ENCODE measurements around the gene TOGARAM1. TPM values are rescaled to one million over a fixed set of nuclear protein-coding genes. Genes with fewer than 3 reads are reported as not detected.
"Not testable (repeated sequence)": the region's sequence is repeated elsewhere in the genome, so short reads cannot be mapped to it uniquely, and the experiment has no call there.

The TOGARAM1 gene
- total RNA-seq, 1 experiment from 2014 or later = 4.4 TPM

GRCh38 chr14:45073231-45073879 lies 111.4 kb downstream of the TOGARAM1 start:
- in situ Hi-C loops (cut with HindIII; ENCODE audit: low sequenced_read_pairs) = no loop called here
- no peak for DNase-seq (ENCODE audit: low spot score)

GRCh38 chr14:45078323-45078722 lies 116.3 kb downstream of the TOGARAM1 start:
- no peak for DNase-seq (ENCODE audit: low spot score)
- in situ Hi-C loops (cut with HindIII; ENCODE audit: low sequenced_read_pairs) = no loop called here

- in situ Hi-C loops (cut with HindIII; ENCODE audit: low sequenced_read_pairs); DNase-seq (ENCODE audit: low spot score): not testable (repeated sequence)
Observed at GRCh38 chr14:45080416-45080968, 118.5 kb downstream of the TOGARAM1 start.

DNA sequence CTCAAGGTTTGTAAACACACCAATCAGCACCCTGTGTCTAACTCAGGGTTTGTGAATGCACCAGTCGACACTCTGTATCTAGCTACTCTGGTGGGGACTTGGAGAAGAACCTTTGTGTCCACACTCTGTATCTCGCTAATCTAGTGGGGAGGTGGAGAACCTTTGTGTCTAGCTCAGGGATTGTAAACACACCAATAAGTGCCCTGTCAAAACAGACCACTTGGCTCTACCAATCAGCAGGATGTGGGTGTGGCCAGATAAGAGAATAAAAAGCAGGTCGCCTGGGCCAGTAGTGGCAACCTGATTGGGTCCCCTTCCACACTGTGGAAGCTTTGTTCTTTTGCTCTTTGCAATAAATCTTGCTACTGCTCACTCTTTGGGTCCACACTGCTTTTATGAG lies 119.1 kb downstream of the TOGARAM1 start:
- DNase-seq (ENCODE audit: low spot score); in situ Hi-C loops (cut with HindIII; ENCODE audit: low sequenced_read_pairs): not testable (repeated sequence)

- DNase-seq (ENCODE audit: low spot score) = no peak
- in situ Hi-C loops (cut with HindIII; ENCODE audit: low sequenced_read_pairs) = no loop called here
Observed at GRCh38 chr14:45082420-45082819, 120.4 kb downstream of the TOGARAM1 start.

- in situ Hi-C loops (cut with HindIII; ENCODE audit: low sequenced_read_pairs) = no loop called here
- no peak for DNase-seq (ENCODE audit: low spot score)
Observed at GRCh38 chr14:45083617-45083975, 121.6 kb downstream of the TOGARAM1 start.

DNA sequence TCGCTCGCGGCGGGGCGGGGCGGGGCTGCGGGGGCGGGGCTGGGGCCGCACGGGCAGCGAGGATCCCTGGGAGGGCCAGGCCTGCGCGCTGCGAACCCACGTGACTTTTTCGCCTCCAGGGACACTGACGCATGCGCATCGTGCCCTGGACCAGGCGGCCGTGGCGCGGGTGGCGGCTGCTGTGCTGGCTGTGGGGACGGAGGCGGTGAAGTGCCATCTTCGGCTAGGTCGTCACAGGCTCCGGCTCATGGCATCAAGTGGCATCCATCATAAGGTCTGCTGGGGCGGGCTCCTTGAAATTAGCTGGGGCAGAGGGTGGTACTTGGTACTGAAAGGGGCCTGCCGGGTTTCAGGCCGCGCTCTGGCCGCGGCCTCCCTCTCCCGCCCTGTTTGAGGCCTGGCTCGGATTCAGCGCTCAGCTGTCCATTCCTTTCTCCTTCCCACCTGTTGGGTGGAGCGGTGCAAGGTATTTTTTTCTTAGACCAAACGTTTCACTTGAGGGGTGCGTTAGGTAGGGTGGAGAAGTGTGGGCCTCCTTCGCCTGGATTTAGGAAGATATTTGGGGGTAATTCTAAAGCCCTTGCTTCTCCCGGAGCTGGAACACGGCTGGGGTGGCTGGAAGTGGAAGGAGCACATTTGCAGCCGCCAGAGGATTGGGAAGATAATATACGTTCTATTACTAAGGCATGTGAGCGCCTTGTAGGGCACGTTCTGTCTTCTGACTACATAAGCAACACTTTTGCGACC lies 122.2 kb downstream of the TOGARAM1 start, which contains the start of gene PRPF39:
Gene PRPF39 (plus strand): TSS at position 141 of the 747 bp plus-strand sequence. CDS start 11,124 bp downstream, outside the sequence.
- peak; percentile 92 for DNase-seq (ENCODE audit: low spot score)
- in situ Hi-C loops (cut with HindIII; ENCODE audit: low sequenced_read_pairs) = no loop called here

DNA sequence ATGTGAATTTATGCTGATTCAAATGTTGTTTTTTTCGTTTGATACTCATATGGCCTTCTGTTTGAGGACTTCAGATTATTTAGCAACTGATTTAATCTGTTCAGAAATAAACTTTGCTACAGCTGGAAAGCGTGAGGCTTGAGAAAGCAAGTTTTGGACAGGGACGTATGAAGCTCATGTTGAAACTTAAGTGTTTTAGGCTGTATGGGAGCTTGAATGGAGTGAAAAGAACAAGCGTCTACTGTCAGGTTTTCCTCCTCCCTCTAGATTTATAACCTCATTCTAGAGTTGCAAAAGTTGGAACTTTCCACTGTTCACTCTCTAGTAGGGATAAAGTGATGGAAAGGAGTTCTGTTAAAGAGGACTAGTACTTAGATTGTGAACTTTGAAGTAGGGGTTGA lies 123.0 kb downstream of the TOGARAM1 start:
- DNase-seq (ENCODE audit: low spot score) = no peak
- in situ Hi-C loops (cut with HindIII; ENCODE audit: low sequenced_read_pairs) = no loop called here

- in situ Hi-C loops (cut with HindIII; ENCODE audit: low sequenced_read_pairs) = no loop called here
Observed at GRCh38 chr14:45089813-45090212, 127.8 kb downstream of the TOGARAM1 start.

DNA sequence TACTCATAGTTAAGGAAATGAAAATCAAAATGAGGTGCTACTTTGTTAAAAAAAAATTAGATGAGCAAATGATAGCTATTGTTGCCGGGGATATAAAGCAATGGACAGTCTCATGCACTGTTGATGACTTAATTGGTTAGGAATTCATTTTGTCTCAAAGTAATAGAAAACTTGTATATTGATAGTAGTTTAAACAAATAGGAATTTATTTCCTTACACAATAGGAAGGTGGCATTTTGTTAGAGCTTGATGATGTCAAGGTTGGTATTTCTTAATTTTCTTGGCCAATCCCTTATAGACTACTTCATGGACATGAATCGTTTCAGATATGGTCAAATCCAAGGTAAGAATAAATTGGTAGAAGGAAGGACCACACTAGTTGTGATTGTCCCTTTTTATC lies 129.7 kb downstream of the TOGARAM1 start:
- in situ Hi-C loops (cut with HindIII; ENCODE audit: low sequenced_read_pairs) = no loop called here
- DNase-seq (ENCODE audit: low spot score) = no peak

More at GRCh38 chr14:45089813-45090212, 127.8 kb downstream of the TOGARAM1 start:
- DNase-seq (ENCODE audit: low spot score) = no peak

- DNase-seq (ENCODE audit: low spot score) = no peak
- in situ Hi-C loops (cut with HindIII; ENCODE audit: low sequenced_read_pairs) = no loop called here
Observed at GRCh38 chr14:45094275-45094674, 132.3 kb downstream of the TOGARAM1 start.

- DNase-seq (ENCODE audit: low spot score) = no peak
- in situ Hi-C loops (cut with HindIII; ENCODE audit: low sequenced_read_pairs) = no loop called here
Observed at GRCh38 chr14:45095143-45095542, 133.2 kb downstream of the TOGARAM1 start.

GRCh38 chr14:45096218-45096617 lies 134.2 kb downstream of the TOGARAM1 start:
- no peak for DNase-seq (ENCODE audit: low spot score)
- in situ Hi-C loops (cut with HindIII; ENCODE audit: low sequenced_read_pairs) = no loop called here

GRCh38 chr14:45103806-45104205 lies 141.8 kb downstream of the TOGARAM1 start:
- no peak for DNase-seq (ENCODE audit: low spot score)
- in situ Hi-C loops (cut with HindIII; ENCODE audit: low sequenced_read_pairs) = no loop called here

- DNase-seq (ENCODE audit: low spot score) = no peak
- in situ Hi-C loops (cut with HindIII; ENCODE audit: low sequenced_read_pairs) = no loop called here
Observed at GRCh38 chr14:45104561-45104960, 142.6 kb downstream of the TOGARAM1 start.

DNA sequence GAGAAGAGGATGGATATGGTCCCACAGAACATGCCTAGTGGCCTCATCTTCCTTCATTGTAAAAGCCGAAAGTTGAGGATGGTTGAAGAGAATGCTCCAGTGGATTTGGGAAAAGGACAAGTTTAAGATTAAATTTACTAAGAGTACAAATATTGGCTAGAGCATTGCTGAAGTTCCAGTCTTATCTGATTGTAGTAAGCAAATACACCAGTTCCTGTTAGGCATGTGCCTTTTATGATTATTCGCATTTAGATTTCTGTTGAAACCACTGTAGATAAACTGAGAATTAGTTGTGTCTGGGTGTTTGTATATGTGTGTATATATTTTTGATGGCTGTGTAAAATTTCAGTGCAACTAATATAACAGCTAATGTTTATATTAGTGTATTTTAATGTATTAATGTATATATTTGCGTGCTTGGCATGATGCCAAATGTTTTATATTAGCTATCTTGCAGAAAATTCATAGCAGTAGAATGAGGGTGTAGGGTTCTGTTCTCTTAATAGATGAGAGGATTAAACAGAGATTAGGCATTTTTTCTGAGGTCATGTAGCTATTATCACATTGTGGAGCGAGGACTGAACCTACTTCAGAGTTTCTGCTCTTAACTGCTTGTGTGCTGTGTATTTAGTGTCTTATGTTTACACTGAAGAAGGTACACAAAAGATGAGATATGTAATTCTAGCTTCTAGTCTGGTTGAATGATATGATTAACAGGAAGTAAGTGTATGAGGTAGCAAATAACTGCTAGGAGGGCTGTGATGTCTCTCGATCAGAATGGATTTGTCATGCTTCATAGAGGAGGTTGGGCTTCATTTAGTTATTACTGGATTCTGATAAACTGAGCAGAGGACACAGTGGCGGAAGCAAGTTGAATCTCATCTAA lies 151.1 kb downstream of the TOGARAM1 start:
- in situ Hi-C loops (cut with HindIII; ENCODE audit: low sequenced_read_pairs) = no loop called here
- DNase-seq (ENCODE audit: low spot score) = no peak

DNA sequence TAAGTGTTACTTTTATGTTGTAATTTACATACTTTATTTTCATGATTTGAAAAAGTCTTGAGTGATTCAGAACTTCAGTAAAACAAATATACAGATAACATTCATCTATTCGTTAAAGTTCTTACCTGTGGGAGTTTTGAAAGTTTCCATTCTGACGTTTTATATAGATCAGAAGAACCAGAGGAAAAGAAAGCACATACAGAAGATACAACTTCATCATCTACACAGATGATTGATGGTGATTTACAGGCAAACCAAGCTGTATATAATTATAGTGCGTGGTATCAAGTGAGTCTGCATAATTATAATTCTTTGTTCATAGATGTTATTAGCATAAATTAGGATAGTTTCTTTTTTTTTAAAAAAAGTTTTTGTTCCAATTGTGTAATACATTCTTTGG lies 152.3 kb downstream of the TOGARAM1 start:
- DNase-seq (ENCODE audit: low spot score) = no peak
- in situ Hi-C loops (cut with HindIII; ENCODE audit: low sequenced_read_pairs) = no loop called here

DNA sequence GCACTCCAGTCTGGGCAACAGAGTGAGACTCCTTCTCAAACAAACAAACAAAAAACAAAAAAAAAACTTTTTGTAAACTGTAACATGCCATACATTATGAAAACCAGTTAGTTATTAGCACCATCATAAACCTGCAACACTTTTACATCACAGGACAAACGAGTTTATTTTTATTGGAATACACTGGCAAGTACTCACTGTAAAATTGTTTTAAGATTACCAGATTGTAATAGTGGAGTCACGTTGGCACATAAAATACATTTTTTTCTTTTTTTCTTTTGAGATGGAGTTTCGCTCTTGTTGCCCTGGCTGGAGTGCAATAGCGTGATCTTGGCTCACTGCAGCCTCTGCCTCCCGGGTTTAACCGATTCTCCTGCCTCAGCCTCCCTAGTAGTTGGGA lies 156.6 kb downstream of the TOGARAM1 start:
- DNase-seq (ENCODE audit: low spot score) = no peak
- in situ Hi-C loops (cut with HindIII; ENCODE audit: low sequenced_read_pairs) = no loop called here

DNA sequence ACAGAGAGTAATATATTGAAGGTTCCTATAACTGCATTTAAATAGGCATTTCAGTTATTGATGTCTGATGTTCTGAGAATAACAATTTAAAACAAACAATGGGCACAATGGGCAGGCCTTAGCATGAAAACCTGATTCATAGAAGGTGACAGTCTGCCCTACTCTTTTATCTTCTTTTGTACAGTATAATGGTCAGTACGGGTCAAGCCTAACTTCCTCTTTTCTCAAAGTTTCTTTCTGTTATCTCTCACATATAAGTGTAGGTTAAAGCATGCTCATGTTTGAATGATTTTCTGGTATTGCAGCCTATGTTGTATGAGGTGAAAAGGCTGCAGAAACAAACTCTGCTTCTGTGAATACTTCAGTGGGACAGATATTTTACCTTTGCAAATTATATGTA lies 158.1 kb downstream of the TOGARAM1 start:
- in situ Hi-C loops (cut with HindIII; ENCODE audit: low sequenced_read_pairs) = no loop called here
- no peak for DNase-seq (ENCODE audit: low spot score)

Data from G401 (cell line).